GM21723 (cell line): ENCODE results near the gene KIF21A.
A peak's percentile ranks its signal among the peaks of the same experiment; 100 is the strongest.

Experiments
- ATAC-seq: cut with Tn5 transposase; IDR thresholded peaks from one replicate; pipeline ENCODE4 v1.9.1; 2021; ENCODE audit warnings: mild to moderate bottlenecking, moderate library complexity; ENCODE audit not compliant: unreplicated experiment

The KIF21A gene

DNA sequence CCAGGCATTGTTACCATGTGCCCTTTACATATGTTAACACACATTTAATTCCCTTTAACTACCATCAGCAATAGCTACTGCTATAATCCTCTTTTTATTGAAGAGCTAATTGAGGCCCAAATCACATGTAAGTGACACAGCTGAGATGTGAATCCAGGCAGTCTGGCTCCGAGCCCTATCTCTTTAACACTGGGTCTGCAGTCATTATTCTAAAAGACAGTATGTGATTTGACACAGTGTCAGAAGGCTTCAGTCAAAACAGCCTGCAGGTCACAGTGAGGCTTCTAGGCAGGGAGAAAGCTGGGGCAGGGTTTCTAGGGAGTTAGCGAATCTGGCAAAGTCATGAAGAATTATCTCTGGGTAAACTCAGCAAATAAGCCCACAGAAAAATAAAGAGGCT lies 148.2 kb downstream of the KIF21A start:
- no peak for ATAC-seq

DNA sequence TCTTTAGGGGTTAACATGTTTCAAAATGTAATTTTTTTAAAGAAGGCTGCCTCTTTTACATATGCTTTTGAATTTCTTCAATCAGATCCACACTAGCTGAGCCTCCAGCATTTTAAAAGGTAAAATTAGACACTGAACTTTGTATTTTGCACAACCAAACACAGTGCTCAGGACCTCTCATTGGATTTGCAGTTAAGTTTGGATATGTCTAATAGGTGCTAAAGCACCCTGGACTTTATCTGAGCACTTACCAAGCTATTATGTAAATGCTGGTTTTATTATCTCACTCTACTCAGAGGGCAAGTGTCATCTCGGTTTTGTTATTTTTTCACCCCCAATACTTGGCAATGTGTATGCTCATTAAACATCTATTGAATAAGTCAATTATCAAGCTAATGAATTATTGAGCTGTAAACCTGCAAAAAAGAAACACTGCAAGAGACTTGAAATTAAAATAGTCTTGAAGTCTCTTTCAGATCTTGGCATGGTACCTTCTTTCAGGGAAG lies 150.7 kb downstream of the KIF21A start:
- ATAC-seq: no peak

DNA sequence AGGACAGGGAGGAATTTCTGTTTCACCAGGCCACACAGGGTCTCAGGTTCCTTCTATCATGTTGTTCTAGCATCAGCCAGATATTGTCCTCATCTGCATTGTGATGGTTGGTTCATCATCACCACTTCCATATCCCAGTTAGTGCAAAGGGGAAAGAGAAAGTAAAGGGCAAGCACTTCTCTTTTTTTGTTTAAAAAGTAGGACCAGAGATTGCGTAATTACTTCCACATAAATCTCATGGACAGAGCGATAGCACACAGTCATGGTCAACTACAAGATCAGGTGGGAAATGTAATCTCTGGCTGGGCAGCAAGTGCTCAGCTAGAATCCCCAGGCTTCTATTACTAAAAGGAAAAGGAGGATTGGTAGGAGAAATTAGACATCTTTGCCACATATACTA lies 155.1 kb downstream of the KIF21A start:
- no peak for ATAC-seq

DNA sequence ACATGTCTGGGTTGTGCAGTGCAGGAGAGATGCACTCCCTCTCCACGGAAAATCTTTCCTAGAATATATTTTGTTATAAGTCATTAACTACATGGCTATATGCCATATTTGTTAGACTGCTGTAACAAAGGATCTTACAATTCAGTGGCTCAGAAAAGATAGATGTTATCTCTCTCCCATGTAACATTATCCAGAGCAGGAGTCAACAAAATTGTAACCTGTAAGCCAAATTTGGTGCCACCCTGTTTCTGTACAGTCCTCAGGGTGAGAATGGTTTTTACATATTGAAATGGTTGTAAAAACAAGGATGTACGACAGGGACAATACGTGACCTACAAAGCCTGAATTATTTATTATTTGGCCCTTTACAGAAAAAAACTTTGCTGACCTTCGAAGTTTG lies 155.5 kb downstream of the KIF21A start:
- no peak for ATAC-seq

DNA sequence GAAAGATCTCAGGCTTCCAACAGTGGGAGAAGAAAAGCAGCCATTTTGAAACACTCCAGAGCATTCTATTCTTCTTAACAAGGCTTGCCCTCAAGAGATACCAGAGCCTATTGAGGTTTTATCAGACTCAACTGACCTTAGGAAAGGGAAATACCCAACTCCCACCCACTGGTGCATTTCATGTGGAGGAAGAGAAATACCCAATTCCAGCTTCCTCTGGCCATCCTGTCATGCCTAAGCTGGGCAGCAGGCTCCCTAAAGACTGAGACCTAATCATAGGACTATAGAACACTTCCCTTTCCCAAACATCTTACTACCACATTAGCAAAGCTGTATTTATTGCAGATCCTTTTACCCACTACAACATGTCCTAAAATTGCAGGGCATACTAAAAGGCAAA lies 164.5 kb downstream of the KIF21A start:
- no peak for ATAC-seq

DNA sequence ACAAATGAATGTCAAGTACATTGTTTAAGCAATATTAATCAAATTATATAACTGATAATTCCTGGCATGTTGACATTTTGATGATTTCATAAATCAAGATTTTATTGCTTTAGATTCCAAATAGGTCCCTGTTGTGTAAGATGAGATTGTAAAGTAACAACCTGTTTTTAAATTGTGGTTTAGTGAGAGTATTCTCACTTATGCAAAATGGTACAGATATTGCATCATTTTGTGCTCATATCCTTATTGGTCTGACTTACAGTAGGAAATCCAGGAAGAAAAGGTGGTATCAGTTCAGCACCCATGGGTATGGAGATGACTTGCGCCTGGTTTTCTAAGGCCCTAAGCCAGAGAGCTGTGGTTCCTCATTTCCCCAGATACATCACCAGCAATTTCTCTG lies 165.5 kb downstream of the KIF21A start:
- ATAC-seq: peak; percentile 70

DNA sequence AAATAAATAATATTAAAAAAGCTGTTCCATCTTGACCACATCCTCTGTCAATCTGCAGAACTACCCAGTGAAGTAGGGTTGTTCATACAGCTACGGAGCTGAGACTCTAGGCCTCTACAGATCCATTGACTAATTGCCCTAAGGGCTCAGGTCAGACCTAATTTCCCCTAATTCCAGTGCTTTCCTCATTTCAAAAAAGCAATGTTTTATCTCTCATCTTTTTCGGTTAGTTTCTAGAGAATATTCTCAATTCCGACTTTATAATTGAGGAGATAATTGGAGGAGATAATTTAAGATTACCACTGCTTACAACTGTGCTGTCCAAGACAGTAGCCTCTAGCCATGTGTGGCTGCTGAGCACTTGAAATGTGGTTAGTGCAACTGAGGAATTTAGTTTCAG lies 167.1 kb downstream of the KIF21A start:
- no peak for ATAC-seq

DNA sequence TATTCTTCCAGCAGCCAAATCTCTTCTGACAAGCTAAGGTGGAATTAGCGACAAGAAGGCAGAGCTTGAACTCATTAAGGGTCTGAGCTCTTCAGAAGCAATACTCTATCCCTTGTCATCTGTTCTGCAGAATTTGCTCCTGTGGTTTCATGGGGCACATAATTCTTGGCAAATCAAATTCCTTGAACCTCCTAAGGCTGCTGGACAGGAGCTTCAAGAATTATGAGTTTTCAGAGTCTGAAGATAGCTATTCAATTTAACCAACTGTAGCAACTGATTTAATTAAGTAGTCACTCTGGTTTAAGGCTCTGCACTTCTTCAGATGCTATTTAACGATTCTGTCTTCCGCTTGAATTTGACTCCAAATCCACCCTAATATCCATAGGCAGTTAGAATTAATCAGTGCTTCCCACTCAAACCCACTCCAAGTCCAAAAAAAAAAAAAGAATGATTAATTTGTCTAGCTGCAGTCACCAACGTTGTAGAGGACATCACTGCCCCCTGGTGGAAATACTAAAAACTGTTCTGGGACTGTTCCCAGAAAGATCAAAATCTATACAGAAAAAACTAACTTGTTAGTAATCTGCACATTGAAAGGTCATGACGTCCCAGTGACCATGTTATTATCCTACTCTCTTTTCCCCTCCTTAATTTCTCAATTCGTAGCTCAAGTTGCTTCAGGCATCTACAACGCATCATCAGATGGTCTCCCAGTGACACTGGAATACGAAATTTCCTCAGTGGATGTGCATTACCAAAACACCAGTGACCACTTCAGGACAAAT lies 169.9 kb downstream of the KIF21A start:
- no peak for ATAC-seq

DNA sequence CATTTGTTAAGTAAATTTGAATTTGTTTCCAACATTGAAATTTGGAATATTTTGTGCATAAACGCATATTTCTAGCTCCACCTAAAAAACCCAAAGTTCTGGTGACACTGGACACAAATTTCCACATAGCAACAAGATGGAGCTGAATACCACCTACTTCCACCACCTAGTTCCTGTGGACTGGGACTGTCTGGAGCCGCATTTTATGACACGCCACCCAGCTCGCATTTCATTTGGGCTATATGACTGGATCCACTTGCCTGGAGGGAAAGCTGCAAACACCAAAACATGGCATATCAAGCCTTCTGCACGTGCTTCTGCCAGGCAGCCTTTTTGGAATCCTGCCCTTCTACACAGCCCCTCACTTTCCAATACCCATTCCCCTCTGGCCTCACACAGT lies 173.4 kb downstream of the KIF21A start:
- no peak for ATAC-seq

DNA sequence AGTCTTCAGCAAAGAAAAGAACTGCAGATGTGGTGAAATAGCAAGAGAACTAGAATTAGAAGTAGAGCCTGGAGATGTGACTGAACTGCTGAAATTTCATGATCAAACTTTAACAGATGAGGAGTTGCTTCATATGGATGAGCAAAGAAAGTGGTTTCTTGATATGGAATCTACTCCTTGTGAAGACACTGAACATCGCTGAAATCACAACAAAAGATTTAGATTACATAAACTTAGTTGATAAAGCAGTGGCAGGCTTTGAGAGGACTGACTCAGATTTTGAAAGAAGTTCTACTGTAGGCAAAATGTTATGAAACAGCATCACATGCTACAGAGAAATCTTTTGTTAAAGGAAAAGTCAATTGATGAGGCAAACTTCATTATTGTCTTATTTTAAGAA lies 175.0 kb downstream of the KIF21A start:
- ATAC-seq: no peak

DNA sequence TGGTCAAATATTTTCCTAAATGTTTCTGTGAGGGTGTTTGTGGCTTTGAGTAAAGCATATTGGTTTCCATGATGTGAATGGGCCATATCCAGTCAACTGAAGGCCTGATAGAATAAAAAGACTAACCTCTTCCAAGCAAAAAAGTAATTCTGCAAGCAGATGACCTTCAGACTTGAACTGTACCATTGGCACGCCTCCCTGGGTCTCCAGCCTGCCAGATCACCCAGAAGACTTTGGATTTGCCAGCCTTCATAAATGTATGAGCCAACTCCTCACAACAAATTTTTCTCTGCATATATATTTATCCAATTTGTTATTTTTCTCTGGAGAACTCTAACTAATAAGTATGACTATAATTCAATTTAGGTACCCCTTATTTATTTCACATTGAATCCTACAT lies 190.3 kb downstream of the KIF21A start:
- no peak for ATAC-seq
